Gastrocnemius medialis (tissue), 4 donors: ENCODE data around the gene LYPD6B. TPM values are rescaled to one million over a fixed set of nuclear protein-coding genes. Genes with fewer than 3 reads are reported as not detected.

Experiments
- ATAC-seq, 2 donors: fragments of 150-250 bp; one replicate each; pipeline ENCODE4 v1.9.1; 2016
- DNase-seq, 2 donors: peaks; one replicate each; pipeline ENCODE4 v3.0.0-alpha.2; 2019
- H3K27ac ChIP-seq, 4 donors: fragments of 200-600 bp; sonication (generic); 1 replicate in 1 of 4; 2 replicates in 3 of 4; pipeline ENCODE4 v1.5.1; 2016 to 2018; ENCODE audit warnings: mild to moderate bottlenecking in 2 of 4, moderate library complexity in 1 of 4
- H3K27me3 ChIP-seq, 3 donors: fragments of 200-600 bp; sonication (generic) in 2 of 3; 1 replicate in 1 of 3; 2 replicates in 2 of 3; pipeline versions ENCODE4 v1.5.1 to v1.6.0; 2016 to 2019; ENCODE audit warnings: mild to moderate bottlenecking in 1 of 3, moderate library complexity in 1 of 3
- H3K36me3 ChIP-seq, 2 donors: fragments of 200-600 bp; sonication (generic) in 1 of 2; one replicate each; pipeline ENCODE4 v1.5.1; 2017 to 2018
- H3K4me1 ChIP-seq, 2 donors: fragments of 200-600 bp; sonication (generic) in 1 of 2; one replicate each; pipeline ENCODE4 v1.5.1; 2016 to 2017; ENCODE audit warnings: mild to moderate bottlenecking in 2 of 2
- H3K4me3 ChIP-seq, 4 donors: fragments of 200-600 bp; sonication (generic) in 3 of 4; 1 replicate in 1 of 4; 2 replicates in 3 of 4; pipeline ENCODE4 v1.5.1; 2016 to 2019; ENCODE audit warnings: mild to moderate bottlenecking in 2 of 4
- H3K9me3 ChIP-seq, 3 donors: fragments of 200-600 bp; sonication (generic) in 2 of 3; 1 replicate in 1 of 3; 2 replicates in 2 of 3; pipeline ENCODE4 v1.5.1; 2016 to 2019
- CTCF ChIP-seq, 5 experiments: fragments of 450-650 bp in 3 of 5; fragments of 200-600 bp in 2 of 5; sonication (generic) in 2 of 5; IDR thresholded peaks in 4 of 5; conservative IDR thresholded peaks in 1 of 5; 1 replicate in 4 of 5; 2 replicates in 1 of 5; pipeline ENCODE4 v1.5.1; 2016 to 2019; ENCODE audit warnings: antibody characterized with exemption in 5 of 5, mild to moderate bottlenecking in 3 of 5, moderate library complexity in 3 of 5
- POLR2A ChIP-seq, 2 donors: fragments of 450-650 bp; IDR thresholded peaks; one replicate each; pipeline ENCODE4 v1.6.1; 2017; ENCODE audit warnings: antibody characterized with exemption in 2 of 2, mild to moderate bottlenecking in 2 of 2, moderate library complexity in 2 of 2
- in situ Hi-C, 4 donors: fragments of 200-750 bp; cut with MboI; loops; one replicate each; pipeline versions ENCODE4 v1.15.0 to v1.8.0; 2017; ENCODE audit warnings: low sequenced_read_pairs in 4 of 4
- intact Hi-C: fragments of 100-400 bp; cut with DNase I; formaldehyde crosslinking; loops from one replicate; pipeline ENCODE4 v1.15.1; 2023; ENCODE audit warnings: low total_unique reads
- total RNA-seq, 4 donors: library from RNA; depleted of rRNA; stranded (reverse); fragments of >200 nt; gene quantifications; one replicate each; pipeline versions ENCODE4 v1.1.0 to v1.2.3, GENCODE V29; 2016

The LYPD6B gene
- total RNA-seq, 4 donors from 2014 or later = not detected

- Histone ChIP-seq H3K4me3 (no peak overlapping the region), H3K4me1 (no peaks in the 10 kb centered on the region), H3K9me3 (no peaks in the 10 kb centered on the region), H3K27me3 (no peaks in the 10 kb centered on the region), H3K27ac (no peak overlapping the region), H3K36me3 (no peaks in the 10 kb centered on the region)
- DNase-seq (no peak), ATAC-seq (no peak)
- in situ Hi-C loops (no loop called here), intact Hi-C loops (no loop called here)
- TF ChIP-seq POLR2A (IDR thresholded peaks at IDR 0.05) = no peak
- no peak for TF ChIP-seq CTCF (IDR thresholded peaks at IDR 0.05 in 4 of 5, conservative IDR thresholded peaks at IDR 0.05 in 1 of 5)
Observed at GRCh38 chr2:149164827-149165226, 126.3 kb downstream of the LYPD6B start.

GRCh38 chr2:149167001-149167780 lies 128.7 kb downstream of the LYPD6B start:
- no peak overlapping the region for H3K27ac ChIP-seq
- in situ Hi-C loops = no loop called here
- DNase-seq = no peak

GRCh38 chr2:149167941-149168340 lies 129.4 kb downstream of the LYPD6B start:
- no peaks in the 10 kb centered on the region for H3K4me1 ChIP-seq
- TF ChIP-seq CTCF (IDR thresholded peaks at IDR 0.05 in 4 of 5, conservative IDR thresholded peaks at IDR 0.05 in 1 of 5) (no peak), POLR2A (IDR thresholded peaks at IDR 0.05) (no peak)
- DNase-seq = no peak
- ATAC-seq = no peak
- intact Hi-C loops = no loop called here
- H3K27ac ChIP-seq = no peak overlapping the region
- H3K9me3 ChIP-seq = no peaks in the 10 kb centered on the region
- no peak overlapping the region for H3K4me3 ChIP-seq
- H3K36me3 ChIP-seq = no peaks in the 10 kb centered on the region
- no peaks in the 10 kb centered on the region for H3K27me3 ChIP-seq
- in situ Hi-C loops = no loop called here

More at GRCh38 chr2:149167001-149167780, 128.7 kb downstream of the LYPD6B start:
- no peaks in the 10 kb centered on the region for H3K36me3 ChIP-seq
- intact Hi-C loops = no loop called here
- no peak overlapping the region for H3K4me3 ChIP-seq
- H3K27me3 ChIP-seq = no peaks in the 10 kb centered on the region
- no peaks in the 10 kb centered on the region for H3K4me1 ChIP-seq
- no peak for ATAC-seq
- no peaks in the 10 kb centered on the region for H3K9me3 ChIP-seq
- no peak for TF ChIP-seq POLR2A (IDR thresholded peaks at IDR 0.05)

- no peak for ATAC-seq
- intact Hi-C loops (no loop called here), in situ Hi-C loops (no loop called here)
- H3K4me1 ChIP-seq = no peaks in the 10 kb centered on the region
- no peak for TF ChIP-seq POLR2A (IDR thresholded peaks at IDR 0.05)
- TF ChIP-seq CTCF (IDR thresholded peaks at IDR 0.05 in 4 of 5, conservative IDR thresholded peaks at IDR 0.05 in 1 of 5) = no peak
- DNase-seq = no peak
- no peaks in the 10 kb centered on the region for H3K36me3 ChIP-seq
- no peaks in the 10 kb centered on the region for H3K9me3 ChIP-seq
- no peak overlapping the region for H3K4me3 ChIP-seq
- no peaks in the 10 kb centered on the region for H3K27me3 ChIP-seq
- no peak overlapping the region for H3K27ac ChIP-seq
Observed at GRCh38 chr2:149169656-149170055, 131.2 kb downstream of the LYPD6B start.

- H3K27me3 ChIP-seq = no peaks in the 10 kb centered on the region
- no peak for ATAC-seq
- H3K4me3 ChIP-seq = no peak overlapping the region
- in situ Hi-C loops = no loop called here
- intact Hi-C loops = no loop called here
- no peaks in the 10 kb centered on the region for H3K9me3 ChIP-seq
- no peak overlapping the region for H3K27ac ChIP-seq
- H3K36me3 ChIP-seq = no peaks in the 10 kb centered on the region
- no peak for DNase-seq
- no peaks in the 10 kb centered on the region for H3K4me1 ChIP-seq
- TF ChIP-seq CTCF (IDR thresholded peaks at IDR 0.05 in 4 of 5, conservative IDR thresholded peaks at IDR 0.05 in 1 of 5) = no peak
- no peak for TF ChIP-seq POLR2A (IDR thresholded peaks at IDR 0.05)
Observed at GRCh38 chr2:149170156-149170555, 131.7 kb downstream of the LYPD6B start.
